HepG2 (cell line): ENCODE data around the gene GBX1. TPM values are rescaled to one million over a fixed set of nuclear protein-coding genes. Genes with fewer than 3 reads are reported as not detected.

Experiments used
- ATAC-seq: fragments of 200-7000 bp; cut with Tn5 transposase; 3 replicates; pipeline ENCODE4 v1.9.1; 2020; ENCODE audit warnings: mild to moderate bottlenecking, moderate library complexity
- BruUV-seq: library from RNA; stranded (reverse); fragments of 400-500 nt; replicated peaks from 2 replicates; lab custom pipeline; 2021; lab: Mats Ljungman, UMichigan
- CTCF ChIA-PET: fragments of 300-600 bp; formaldehyde crosslinking; extraction: SDS; loops from one replicate; lab custom pipeline; 2021; ENCODE audit warnings: low total read pairs, inconsistent platforms, low intra/inter-chr PET ratio; lab: Yijun Ruan, JAX
- POLR2A ChIA-PET: fragments of 350-600 bp; sonication (Branson Sonifier 250); formaldehyde crosslinking; loops from one replicate; lab custom pipeline; 2020; ENCODE audit warnings: antibody characterized with exemption, inconsistent platforms; lab: Yijun Ruan, JAX
- DNase-seq: peaks from one replicate; pipeline ENCODE4 v3.0.0-alpha.2; 2015; ENCODE audit warnings: low spot score
- FAIRE-seq: peaks from 3 replicates; lab custom pipeline; 2011; peaks lifted over from hg19 to GRCh38; lab: Jason Lieb, UNC
- H2AFZ ChIP-seq: one replicate; pipeline ENCODE4 v1.6.1; 2011; ENCODE audit warnings: low read length, inconsistent platforms
- H3K27ac ChIP-seq: fragments of 300-600 bp; 3 replicates; pipeline ENCODE4 v1.8.0; 2011; ENCODE audit warnings: mixed run types, mild to moderate bottlenecking, mixed read lengths, low read length, inconsistent platforms; ENCODE audit not compliant: insufficient read depth; ENCODE audit errors: extremely low read length
- H3K27me3 ChIP-seq, 2 experiments: fragments of 200-600 bp in 1 of 2; 2 replicates in 1 of 2; 3 replicates in 1 of 2; pipeline versions ENCODE4 v1.6.0 to v1.8.0; 2011; ENCODE audit warnings: low read length in 2 of 2, mild to moderate bottlenecking in 2 of 2, moderate library complexity in 2 of 2, inconsistent platforms in 1 of 2; ENCODE audit not compliant: insufficient read depth in 2 of 2, control insufficient read depth in 1 of 2
- H3K36me3 ChIP-seq, 2 experiments: fragments of 200-600 bp in 1 of 2; replicated peaks in 1 of 2; 2 replicates in 1 of 2; 3 replicates in 1 of 2; pipeline versions ENCODE4 v1.5.1 to v1.8.0; 2011; ENCODE audit warnings: low read length in 2 of 2, inconsistent platforms in 1 of 2; ENCODE audit not compliant: insufficient read depth in 2 of 2, control insufficient read depth in 1 of 2
- H3K4me1 ChIP-seq: 2 replicates; pipeline ENCODE4 v1.5.1; 2012; ENCODE audit warnings: low read length, inconsistent platforms; ENCODE audit not compliant: insufficient read depth
- H3K4me2 ChIP-seq: 2 replicates; pipeline ENCODE4 v1.6.0; 2011; ENCODE audit warnings: low read depth, low read length, inconsistent platforms
- H3K4me3 ChIP-seq, 3 experiments: fragments of 200-600 bp in 1 of 3; sonication (generic), shearing (Covaris generic) in 1 of 3; replicated peaks in 1 of 3; 2 replicates each; pipeline ENCODE4 v1.5.1; 2011 to 2016; ENCODE audit warnings: low read length in 3 of 3, inconsistent platforms in 2 of 3, low read depth in 2 of 3, mild to moderate bottlenecking in 2 of 3, control low read depth in 1 of 3, mixed read lengths in 1 of 3; ENCODE audit not compliant: insufficient read depth in 1 of 3
- H3K79me2 ChIP-seq: one replicate; pipeline ENCODE4 v1.6.1; 2011; ENCODE audit warnings: low read length, inconsistent platforms; ENCODE audit not compliant: insufficient read depth
- H3K9ac ChIP-seq: 2 replicates; pipeline ENCODE4 v1.6.0; 2011; ENCODE audit warnings: mild to moderate bottlenecking, low read depth, low read length, inconsistent platforms; ENCODE audit not compliant: insufficient read depth
- H3K9me3 ChIP-seq: 2 replicates; pipeline ENCODE4 v1.5.1; 2012; ENCODE audit warnings: mild to moderate bottlenecking, low read length
- H4K20me1 ChIP-seq: 2 replicates; pipeline ENCODE4 v1.6.0; 2011; ENCODE audit warnings: inconsistent platforms, mild to moderate bottlenecking, low read length, moderate library complexity; ENCODE audit not compliant: insufficient read depth
- ARNT2 ChIP-seq: sonication (generic); formaldehyde crosslinking; IDR thresholded peaks from 2 replicates; pipeline ENCODE4 v1.8.0; 2022; ENCODE audit warnings: mild to moderate bottlenecking, low read depth, missing genetic modification reagents, moderate library complexity
- CBX1 ChIP-seq: IDR thresholded peaks from one replicate; pipeline ENCODE4 v1.6.1; 2016; ENCODE audit warnings: antibody characterized with exemption, low read depth
- DNMT1 ChIP-seq: sonication (generic); formaldehyde crosslinking; IDR thresholded peaks from 2 replicates; pipeline ENCODE4 v1.5.1; 2020; ENCODE audit warnings: mild to moderate bottlenecking, missing genetic modification reagents
- FLYWCH1 ChIP-seq: sonication (generic); formaldehyde crosslinking; IDR thresholded peaks from 2 replicates; pipeline ENCODE4 v1.8.1; 2023; ENCODE audit warnings: mild to moderate bottlenecking, missing genetic modification reagents
- GABPA ChIP-seq, 2 experiments: IDR thresholded peaks; 2 replicates each; pipeline ENCODE4 v1.6.1; 2011 to 2016; ENCODE audit warnings: low read depth in 2 of 2, low read length in 1 of 2, missing biosample characterization in 1 of 2, missing genetic modification characterization in 1 of 2
- HINFP ChIP-seq: sonication (generic); formaldehyde crosslinking; IDR thresholded peaks from 2 replicates; pipeline ENCODE4 v1.4.0; 2020; ENCODE audit warnings: low read depth, mild to moderate bottlenecking, missing genetic modification reagents
- HMG20B ChIP-seq: conservative IDR thresholded peaks from 2 replicates; pipeline ENCODE4 v1.6.1; 2016; ENCODE audit warnings: missing genetic modification reagents, missing compliant biosample characterization
- JARID2 ChIP-seq: sonication (generic); formaldehyde crosslinking; IDR thresholded peaks from 2 replicates; pipeline ENCODE4 v1.8.1; 2023; ENCODE audit warnings: missing genetic modification reagents, inconsistent platforms; ENCODE audit not compliant: insufficient replicate concordance
- KLF11 ChIP-seq: IDR thresholded peaks from 2 replicates; pipeline ENCODE4 v1.6.1; 2016; ENCODE audit warnings: missing compliant biosample characterization
- NFIC ChIP-seq: IDR thresholded peaks from 2 replicates; pipeline ENCODE4 v1.6.1; 2012; ENCODE audit warnings: mild to moderate bottlenecking, low read length, inconsistent platforms
- NFRKB ChIP-seq: fragments of 450-650 bp; IDR thresholded peaks from 2 replicates; pipeline ENCODE4 v1.6.1; 2017
- POLR2A ChIP-seq, 2 experiments: IDR thresholded peaks; 2 replicates each; pipeline ENCODE4 v1.6.1; 2011; ENCODE audit warnings: low read depth in 2 of 2, low read length in 2 of 2, mild to moderate bottlenecking in 1 of 2, moderate library complexity in 1 of 2; ENCODE audit not compliant: insufficient read depth in 1 of 2
- SP2 ChIP-seq: sonication (generic); formaldehyde crosslinking; IDR thresholded peaks from 2 replicates; pipeline ENCODE4 v1.5.1; 2020; ENCODE audit warnings: mild to moderate bottlenecking, missing genetic modification reagents
- TBX3 ChIP-seq: fragments of 450-650 bp; IDR thresholded peaks from 2 replicates; pipeline ENCODE4 v1.6.1; 2017; ENCODE audit warnings: antibody characterized with exemption, mild to moderate bottlenecking, inconsistent platforms, borderline replicate concordance
- TCF7L2 ChIP-seq: IDR thresholded peaks from 2 replicates; pipeline ENCODE4 v1.6.1; 2011; ENCODE audit warnings: mild to moderate bottlenecking, low read depth, low read length, moderate library complexity
- TSC22D2 ChIP-seq: sonication (generic); formaldehyde crosslinking; IDR thresholded peaks from 2 replicates; pipeline ENCODE4 v1.5.1; 2020; ENCODE audit warnings: missing genetic modification reagents, mild to moderate bottlenecking, borderline replicate concordance
- ZFP82 ChIP-seq: sonication (generic); formaldehyde crosslinking; IDR thresholded peaks from 2 replicates; pipeline ENCODE4 v1.5.1; 2020; ENCODE audit warnings: mild to moderate bottlenecking, missing genetic modification reagents, borderline replicate concordance
- ZNF350 ChIP-seq: sonication (generic); formaldehyde crosslinking; IDR thresholded peaks from 2 replicates; pipeline ENCODE4 v1.4.0; 2020; ENCODE audit warnings: mild to moderate bottlenecking, low read depth, missing genetic modification reagents, borderline replicate concordance
- ZNF768 ChIP-seq: sonication (generic); formaldehyde crosslinking; IDR thresholded peaks from 2 replicates; pipeline ENCODE4 v1.4.0; 2020; ENCODE audit warnings: missing genetic modification reagents
- ZUFSP ChIP-seq: sonication (generic); formaldehyde crosslinking; IDR thresholded peaks from 2 replicates; pipeline ENCODE4 v1.9.0; 2021; ENCODE audit warnings: missing genetic modification reagents, mild to moderate bottlenecking, borderline replicate concordance
- WGBS: methylation state at CpG from one replicate; pipeline ENCODE4 v1.1.6; 2017; ENCODE audit warnings: low lambda C conversion rate; 5-methylcytosine and 5-hydroxymethylcytosine counted together
- in situ Hi-C: cut with HindIII; loops from 2 replicates; pipeline ENCODE4 v1.10.0; 2017; ENCODE audit warnings: low pct_unique_long_range_greater_than_20kb; ENCODE audit not compliant: extremely low pct_ligation_motif_present
- intact Hi-C: fragments of 100-400 bp; cut with micrococcal nuclease; formaldehyde crosslinking; loops from one replicate; pipeline ENCODE4 v1.10.0; 2022; ENCODE audit not compliant: unreplicated experiment
- polyA plus RNA-seq, 8 experiments: library from polyadenylated mRNA; depleted of rRNA in 3 of 8; stranded (reverse) in 7 of 8; unstranded in 1 of 8; fragments of >200 nt; fragmentation: Illumina TruSeq in 4 of 8; extraction: Trizol in 4 of 8; gene quantifications; 2 replicates each; pipeline versions ENCODE4 v1.2.1 to v1.2.3, GENCODE V29; 2011 to 2016; ENCODE audit warnings: low read depth in 4 of 8, missing spikeins in 1 of 8, mixed read lengths in 1 of 8; ENCODE audit not compliant: insufficient read depth in 1 of 8
- total RNA-seq, 5 experiments: library from RNA; depleted of rRNA; stranded (reverse); fragments of >200 nt; fragmentation: Illumina TruSeq; extraction: Trizol; gene quantifications; 2 replicates each; pipeline ENCODE4 v1.2.3, GENCODE V29; 2016; ENCODE audit warnings: low read depth in 1 of 5

The GBX1 gene
- total and polyA plus RNA-seq, 2 of the 13 experiments (the other 11 are each of a cell fraction or from before 2014, with no cell fraction given): not detected

GRCh38 chr7:151128716-151129115 lies 38.8 kb downstream of the GBX1 start:
- Histone ChIP-seq H3K36me3 (peaks cover 17 to 73% of the 10 kb centered on the region in 2 experiments), H3K27me3 (no peaks in the 10 kb centered on the region), H3K79me2 (no peaks in the 10 kb centered on the region), H2AFZ (no peak overlapping the region), H3K4me2 (no peak overlapping the region), H3K4me1 (no peaks in the 10 kb centered on the region), H3K27ac (no peak overlapping the region), H3K9me3 (no peaks in the 10 kb centered on the region), H4K20me1 (peaks cover 6% of the 10 kb centered on the region; the same call in 1 of the 2 replicates), H3K4me3 (no peak overlapping the region), H3K9ac (no peak overlapping the region)
- WGBS: 92% methylated on average over 6 of the region's 8 CpGs
- ChIA-PET CTCF (no interaction called here), POLR2A (no interaction called here)
- DNase-seq (no peak), FAIRE-seq (no peak), ATAC-seq (no peak)
- intact Hi-C loops: loop anchor here (1.0 kb wide), 1 partner anchor 25 kb away; no protein-coding TSS in a partner anchor
- in situ Hi-C loops: loop anchor here (10.0 kb wide), 1 partner anchor 176 kb away; no protein-coding TSS in a partner anchor
- no peak for TF ChIP-seq TBX3
- no peak for TF ChIP-seq ZUFSP (CRISPR knock-in tag)
- no peak for TF ChIP-seq ZNF768 (CRISPR knock-in tag)
- no peak for TF ChIP-seq HMG20B (CRISPR knock-in tag)
- no peak for TF ChIP-seq FLYWCH1 (CRISPR knock-in tag)
- TF ChIP-seq DNMT1 (CRISPR knock-in tag): no peak
- no peak for TF ChIP-seq JARID2
- no peak for TF ChIP-seq ZFP82 (CRISPR knock-in tag)
- no peak for TF ChIP-seq CBX1
- TF ChIP-seq ZNF350 (CRISPR knock-in tag): no peak
- no peak for TF ChIP-seq TCF7L2
- TF ChIP-seq ARNT2 (CRISPR knock-in tag): no peak
- no peak for TF ChIP-seq NFIC
- TF ChIP-seq KLF11: no peak
- no peak for TF ChIP-seq HINFP (CRISPR knock-in tag)
- no peak for TF ChIP-seq GABPA (IDR thresholded peaks at IDR 0.05; ENCODE audit: low read depth, low read length)
- no peak for TF ChIP-seq GABPA (CRISPR knock-in tag; IDR thresholded peaks at IDR 0.05; ENCODE audit: low read depth)
- no peak for TF ChIP-seq NFRKB
- TF ChIP-seq TSC22D2: no peak
- TF ChIP-seq POLR2A (IDR thresholded peaks at IDR 0.05; ENCODE audit: insufficient read depth in 1 of 2, low read depth in 2 of 2, low read length in 2 of 2): no peak
- no peak for TF ChIP-seq SP2 (CRISPR knock-in tag)
- no TSS peak for BruUV-seq
